ENCODE data around the gene OR52E8.

Gene OR52E8

DNA sequence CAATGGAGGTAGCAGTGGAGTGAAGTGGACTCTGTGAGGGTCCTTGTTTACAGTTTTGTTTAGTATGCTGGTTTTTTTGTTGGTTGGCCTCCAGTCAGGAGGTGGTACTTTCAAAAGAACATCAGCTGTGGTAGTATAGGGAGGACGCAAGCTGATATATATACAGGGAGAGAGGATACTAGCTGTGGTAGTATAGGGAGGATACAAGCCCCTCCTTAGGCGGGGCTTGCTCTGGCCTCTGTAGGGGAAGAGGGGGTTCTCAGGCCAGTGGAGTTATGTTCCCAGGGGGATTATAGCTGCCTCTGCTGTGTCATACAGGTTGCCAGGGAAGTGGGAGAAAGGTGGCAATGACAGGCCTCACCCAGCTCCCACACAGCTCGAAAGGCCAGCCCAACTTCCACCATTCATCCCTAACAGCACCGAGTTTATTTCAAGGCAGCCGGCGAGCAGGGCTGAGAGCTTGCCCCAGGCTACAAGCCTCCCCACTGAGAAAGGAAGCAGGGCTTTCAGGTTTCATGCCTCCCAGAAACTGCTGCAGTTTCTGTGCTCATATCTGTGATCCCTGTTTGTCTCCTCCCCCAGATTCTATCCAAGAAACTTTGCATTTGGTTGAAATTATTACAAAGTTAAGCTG lies 26.2 kb downstream of the OR52E8 start:
- TF ChIP-seq GATA2 (IDR thresholded peaks at IDR 0.05; ENCODE audit: low read depth, low read length) (no peak), GATA3 (IDR thresholded peaks at IDR 0.05; ENCODE audit: low read depth, low read length) (no peak)

DNA sequence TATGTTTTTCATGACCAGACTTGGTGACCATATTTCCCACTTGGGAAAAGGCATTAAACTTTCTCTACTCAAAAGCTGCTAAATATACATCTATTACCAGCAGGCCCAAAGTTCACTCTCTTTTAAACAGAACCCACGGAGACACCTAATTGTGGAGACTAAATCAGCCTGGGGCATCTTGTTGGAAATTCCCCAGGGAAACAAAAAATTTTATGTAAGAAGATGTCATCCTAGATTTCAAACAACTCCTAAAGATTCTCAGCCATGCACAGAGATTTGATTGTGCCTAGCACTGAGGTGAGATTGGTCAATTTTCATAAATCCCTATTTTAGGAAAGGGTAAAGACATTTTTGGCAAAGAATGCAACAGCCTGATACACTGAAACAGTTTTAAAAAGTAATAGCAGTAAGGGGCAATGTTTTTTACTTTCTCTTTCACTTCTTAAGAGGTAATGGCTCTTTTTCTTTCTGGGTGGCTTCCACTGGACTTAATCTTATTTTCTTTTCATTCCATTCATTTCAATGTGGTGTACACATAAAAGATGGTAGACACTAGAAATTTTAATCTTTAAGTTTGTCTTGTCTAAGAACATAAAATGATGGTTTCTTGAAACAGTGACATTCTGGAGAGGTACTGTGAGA lies 39.1 kb downstream of the OR52E8 start:
- TF ChIP-seq GATA2 (IDR thresholded peaks at IDR 0.05; ENCODE audit: low read depth, low read length) (no peak), GATA3 (IDR thresholded peaks at IDR 0.05; ENCODE audit: low read depth, low read length) (no peak)

DNA sequence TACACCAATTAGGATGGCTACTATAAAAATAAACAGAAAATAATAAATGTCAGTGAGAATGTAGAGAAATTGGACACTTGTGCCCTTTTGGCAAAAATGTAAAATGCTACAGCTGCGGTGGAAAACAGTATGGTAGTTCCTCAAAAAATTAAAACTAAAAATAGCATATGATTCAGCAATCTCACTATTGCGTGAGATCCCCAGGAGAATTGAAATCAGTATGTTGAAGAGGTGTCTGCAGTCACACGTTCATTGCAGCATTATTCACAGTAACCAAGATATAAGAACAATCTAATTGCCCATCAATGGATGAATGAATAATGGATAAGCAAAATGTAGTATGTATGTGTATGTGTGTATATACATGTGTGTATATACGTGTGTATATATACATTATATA lies 42.0 kb downstream of the OR52E8 start:
- TF ChIP-seq GATA3 (IDR thresholded peaks at IDR 0.05; ENCODE audit: low read depth, low read length) (no peak), GATA2 (IDR thresholded peaks at IDR 0.05; ENCODE audit: low read depth, low read length) (no peak)

DNA sequence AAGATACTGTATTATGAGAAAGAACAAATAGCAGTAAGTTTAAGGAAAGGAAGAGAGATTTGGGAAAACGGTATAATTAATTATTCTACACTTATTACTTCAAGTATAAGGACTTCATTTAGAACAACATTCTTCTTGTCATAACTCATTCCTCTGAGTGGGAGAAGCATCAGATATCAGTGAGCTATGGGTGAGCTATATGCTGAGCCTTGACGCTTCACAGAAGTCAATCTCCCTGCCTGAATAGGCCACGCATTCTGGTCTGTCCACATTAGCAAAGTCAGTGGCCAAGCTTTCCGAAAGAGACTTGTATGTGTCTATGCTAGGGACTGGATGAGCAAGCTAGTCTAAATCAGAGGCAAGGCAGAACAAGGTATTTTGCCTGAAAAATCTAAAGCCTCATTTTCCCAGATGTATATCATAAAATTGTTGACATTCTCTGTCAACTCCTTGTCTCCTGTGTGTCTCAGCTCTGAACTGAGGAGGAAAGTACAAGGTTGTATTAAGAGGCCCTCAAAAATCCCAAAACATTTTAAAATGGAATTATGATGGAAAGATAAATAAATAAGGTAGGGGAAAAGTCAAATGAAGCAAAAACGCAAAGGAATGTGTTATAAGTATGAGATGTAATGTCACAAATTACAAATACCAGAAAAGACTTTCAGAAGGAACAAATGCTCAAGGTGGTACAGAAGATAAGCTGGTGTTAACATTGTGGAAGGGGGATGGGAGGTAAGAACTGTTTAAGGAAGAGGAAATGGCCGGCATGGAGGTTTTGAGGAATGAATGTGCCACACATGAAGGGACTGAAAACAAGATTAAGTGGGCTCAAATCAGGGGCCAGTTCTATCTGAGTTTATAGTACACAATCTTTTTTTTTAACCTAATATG lies 47.3 kb downstream of the OR52E8 start:
- TF ChIP-seq GATA2 (IDR thresholded peaks at IDR 0.05; ENCODE audit: low read depth, low read length): no peak
- TF ChIP-seq GATA3 (IDR thresholded peaks at IDR 0.05; ENCODE audit: low read depth, low read length): no peak

DNA sequence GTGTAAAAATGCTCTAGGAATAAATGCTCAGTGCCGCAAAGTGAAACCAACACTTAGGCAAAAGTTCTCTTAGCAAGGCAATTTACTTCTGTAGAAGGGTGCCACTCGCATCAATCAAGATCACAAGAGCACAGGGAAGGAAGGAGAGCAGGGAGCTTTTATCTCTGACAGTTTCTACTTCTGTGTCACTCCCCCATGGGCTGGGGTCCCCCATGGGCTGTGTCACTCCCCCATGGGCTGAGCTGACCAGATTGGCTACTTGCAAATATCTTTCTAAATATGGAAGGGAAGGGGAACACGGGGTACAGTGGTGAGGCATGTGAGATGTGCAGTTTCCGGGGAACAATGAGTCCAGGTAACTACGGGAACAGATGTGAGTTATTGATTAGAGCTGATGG lies 48.4 kb downstream of the OR52E8 start:
- TF ChIP-seq GATA2 (IDR thresholded peaks at IDR 0.05; ENCODE audit: low read depth, low read length) (no peak), GATA3 (IDR thresholded peaks at IDR 0.05; ENCODE audit: low read depth, low read length) (no peak)

DNA sequence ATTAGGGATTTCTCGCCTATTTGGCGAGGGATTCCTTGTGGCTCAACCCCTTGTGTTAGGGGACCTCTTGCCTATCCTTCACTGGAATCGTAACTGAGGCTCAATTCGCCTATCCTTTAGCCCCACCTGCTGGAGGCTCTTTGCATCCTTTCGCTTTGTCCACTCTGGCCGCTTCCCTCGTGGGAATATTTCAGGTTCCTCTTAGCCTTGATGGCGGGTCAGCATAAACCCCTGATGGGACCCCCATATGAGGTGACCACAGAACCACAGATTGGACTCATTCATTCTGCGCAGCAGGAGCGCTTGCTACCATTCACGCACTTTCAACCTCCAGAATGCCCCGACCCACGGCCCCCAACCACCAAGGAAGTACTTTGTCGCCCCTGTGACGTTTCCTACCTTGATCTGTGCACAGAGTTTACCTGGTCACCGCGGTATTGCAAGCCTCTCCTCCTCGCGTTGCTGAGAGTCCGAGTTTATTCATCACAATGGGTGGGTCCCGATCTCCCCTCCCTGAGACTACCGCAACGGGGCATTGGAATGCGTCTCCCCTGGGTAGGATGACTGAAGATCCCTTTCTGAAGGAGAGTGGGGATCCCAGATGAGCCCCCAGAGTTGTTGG lies 48.9 kb downstream of the OR52E8 start, which contains the start of gene OR52N2:
OR52N2 (plus strand) TSS at position 425 of the 622 bp plus-strand sequence. CDS start 11,412 bp downstream, outside the sequence.
- TF ChIP-seq GATA3 (IDR thresholded peaks at IDR 0.05; ENCODE audit: low read depth, low read length) (no peak), GATA2 (IDR thresholded peaks at IDR 0.05; ENCODE audit: low read depth, low read length) (no peak)

DNA sequence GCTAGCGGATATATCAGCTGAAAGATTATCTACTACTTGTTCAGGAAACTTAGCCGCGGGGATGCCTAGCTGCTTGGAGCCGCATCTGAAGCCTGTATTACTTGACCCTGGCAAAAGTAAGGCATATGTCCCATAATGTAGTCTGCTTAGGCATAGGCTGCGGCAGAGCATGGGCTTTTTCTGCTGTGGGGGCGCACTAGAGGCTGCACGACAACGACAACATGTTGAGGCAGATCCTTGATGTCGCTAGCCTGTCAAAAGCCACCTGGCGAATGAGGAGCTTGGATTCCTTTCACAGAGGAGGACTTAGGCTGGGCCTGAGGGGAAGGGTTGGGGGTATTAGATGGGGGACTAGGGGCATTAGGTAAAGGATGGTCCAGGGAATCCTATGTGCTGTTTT lies 49.9 kb downstream of the OR52E8 start:
- TF ChIP-seq GATA2 (IDR thresholded peaks at IDR 0.05; ENCODE audit: low read depth, low read length) (no peak), GATA3 (IDR thresholded peaks at IDR 0.05; ENCODE audit: low read depth, low read length) (no peak)
